ENCODE measurements around the gene ARFGAP3.

The ARFGAP3 gene

DNA sequence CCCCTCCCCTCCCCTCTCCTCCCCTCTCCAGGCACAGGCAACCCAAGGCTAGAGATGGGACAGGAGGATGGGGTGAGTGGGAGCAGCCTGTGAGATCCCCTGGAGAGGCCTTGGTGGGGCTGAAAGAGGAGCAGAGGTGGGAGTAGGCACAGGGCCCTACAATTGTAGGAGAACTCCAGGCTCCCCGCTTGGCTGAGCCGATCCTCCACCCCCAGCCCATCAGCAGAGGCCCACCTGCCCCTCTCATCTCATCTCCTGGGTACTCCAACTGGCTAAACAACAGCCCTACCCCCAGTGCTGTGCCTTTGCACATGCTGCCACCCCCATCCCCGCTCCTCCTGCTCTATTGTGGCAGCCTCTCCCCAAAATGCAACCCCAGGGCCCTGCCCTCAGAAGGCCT is 84.4 kb downstream of the ARFGAP3 start:
- H3K9me2 ChIP-seq (replicated peaks; ENCODE audit: insufficient read depth, low read length), result no peaks in the 10 kb centered on the region
- H3K9me3 ChIP-seq (replicated peaks; ENCODE audit: insufficient read depth, low read length), result no peaks in the 10 kb centered on the region
- no peaks in the 10 kb centered on the region for H3K4me1 ChIP-seq (ENCODE audit: low read length)
- H3K27me3 ChIP-seq (replicated peaks; ENCODE audit: insufficient read depth, low read length), result peaks cover 18% of the 10 kb centered on the region
- no peak for DNase-seq
- no peaks in the 10 kb centered on the region for H3K36me3 ChIP-seq (replicated peaks; ENCODE audit: insufficient read depth, low read length)
- H3K9ac ChIP-seq (ENCODE audit: low read length), result no peak overlapping the region
- no peak overlapping the region for H3K4me3 ChIP-seq (ENCODE audit: low read length)
- H3F3A ChIP-seq (ENCODE audit: insufficient read depth, low read length), result no peaks in the 10 kb centered on the region
- no peak overlapping the region for H3K27ac ChIP-seq (ENCODE audit: low read length)
- H4K20me1 ChIP-seq (ENCODE audit: insufficient read depth, low read length), result no peaks in the 10 kb centered on the region
- TF ChIP-seq EZH2 (optimal IDR thresholded peaks at IDR 0.05; ENCODE audit: low read depth, low read length) (no peak), EZH2phosphoT487 (IDR thresholded peaks at IDR 0.05; ENCODE audit: low read length) (no peak)
- TF ChIP-seq, protein P1, sequence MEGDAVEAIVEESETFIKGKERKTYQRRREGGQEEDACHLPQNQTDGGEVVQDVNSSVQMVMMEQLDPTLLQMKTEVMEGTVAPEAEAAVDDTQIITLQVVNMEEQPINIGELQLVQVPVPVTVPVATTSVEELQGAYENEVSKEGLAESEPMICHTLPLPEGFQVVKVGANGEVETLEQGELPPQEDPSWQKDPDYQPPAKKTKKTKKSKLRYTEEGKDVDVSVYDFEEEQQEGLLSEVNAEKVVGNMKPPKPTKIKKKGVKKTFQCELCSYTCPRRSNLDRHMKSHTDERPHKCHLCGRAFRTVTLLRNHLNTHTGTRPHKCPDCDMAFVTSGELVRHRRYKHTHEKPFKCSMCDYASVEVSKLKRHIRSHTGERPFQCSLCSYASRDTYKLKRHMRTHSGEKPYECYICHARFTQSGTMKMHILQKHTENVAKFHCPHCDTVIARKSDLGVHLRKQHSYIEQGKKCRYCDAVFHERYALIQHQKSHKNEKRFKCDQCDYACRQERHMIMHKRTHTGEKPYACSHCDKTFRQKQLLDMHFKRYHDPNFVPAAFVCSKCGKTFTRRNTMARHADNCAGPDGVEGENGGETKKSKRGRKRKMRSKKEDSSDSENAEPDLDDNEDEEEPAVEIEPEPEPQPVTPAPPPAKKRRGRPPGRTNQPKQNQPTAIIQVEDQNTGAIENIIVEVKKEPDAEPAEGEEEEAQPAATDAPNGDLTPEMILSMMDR (IDR thresholded peaks at IDR 0.05; ENCODE audit: low read length), result no peak
- no peak overlapping the region for H2AFZ ChIP-seq (ENCODE audit: low read length)
- no peaks in the 10 kb centered on the region for H3K79me2 ChIP-seq (ENCODE audit: low read length)
- H3K4me2 ChIP-seq (ENCODE audit: low read depth, low read length), result no peak overlapping the region

DNA sequence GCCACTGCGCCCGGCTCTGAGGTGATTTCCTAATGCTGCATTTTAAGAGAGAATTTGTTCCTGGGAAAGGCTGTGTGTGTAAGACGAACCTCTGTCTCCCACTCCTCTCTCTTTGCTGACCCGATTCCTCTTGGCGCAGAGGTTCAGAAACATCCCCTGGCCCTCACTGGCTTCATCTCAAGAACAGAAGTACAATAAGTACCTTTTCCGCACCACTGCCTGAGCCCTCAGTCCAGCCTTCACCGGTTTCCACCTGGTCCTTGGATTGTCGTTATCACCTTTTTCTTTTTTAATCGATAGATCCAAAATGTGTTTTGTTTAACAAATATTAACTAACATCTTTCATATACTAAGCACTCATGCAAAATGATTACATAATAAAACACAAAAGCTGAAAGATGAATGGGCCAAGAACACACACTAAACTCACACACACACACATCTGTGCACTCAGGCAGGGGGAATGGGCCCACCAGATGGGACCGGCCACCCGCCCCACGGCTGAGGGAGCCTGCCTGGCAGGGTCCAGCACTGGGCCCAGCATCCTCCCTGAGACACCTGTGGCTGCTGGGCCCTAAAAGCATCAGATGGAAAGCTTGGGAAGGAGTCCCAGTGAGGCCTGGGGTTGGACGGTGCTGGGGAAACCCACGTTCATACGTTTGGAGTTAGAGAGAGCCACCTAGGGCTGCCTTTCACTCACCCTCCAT is 86.0 kb downstream of the ARFGAP3 start:
- Histone ChIP-seq H3K79me2 (ENCODE audit: low read length) (no peaks in the 10 kb centered on the region), H3K27ac (ENCODE audit: low read length) (no peak overlapping the region), H3K4me3 (ENCODE audit: low read length) (no peak overlapping the region), H3F3A (ENCODE audit: insufficient read depth, low read length) (no peaks in the 10 kb centered on the region), H3K9me3 (replicated peaks; ENCODE audit: insufficient read depth, low read length) (no peaks in the 10 kb centered on the region), H3K9ac (ENCODE audit: low read length) (no peak overlapping the region), H3K36me3 (replicated peaks; ENCODE audit: insufficient read depth, low read length) (no peaks in the 10 kb centered on the region), H3K4me2 (ENCODE audit: low read depth, low read length) (no peak overlapping the region), H3K27me3 (replicated peaks; ENCODE audit: insufficient read depth, low read length) (peaks cover 18% of the 10 kb centered on the region), H4K20me1 (ENCODE audit: insufficient read depth, low read length) (no peaks in the 10 kb centered on the region), H3K9me2 (replicated peaks; ENCODE audit: insufficient read depth, low read length) (no peaks in the 10 kb centered on the region), H3K4me1 (ENCODE audit: low read length) (no peaks in the 10 kb centered on the region), H2AFZ (ENCODE audit: low read length) (no peak overlapping the region)
- DNase-seq, result no peak
- TF ChIP-seq EZH2phosphoT487 (IDR thresholded peaks at IDR 0.05; ENCODE audit: low read length) (no peak), EZH2 (optimal IDR thresholded peaks at IDR 0.05; ENCODE audit: low read depth, low read length) (no peak)
- TF ChIP-seq, protein P1 (IDR thresholded peaks at IDR 0.05; ENCODE audit: low read length), result no peak

DNA sequence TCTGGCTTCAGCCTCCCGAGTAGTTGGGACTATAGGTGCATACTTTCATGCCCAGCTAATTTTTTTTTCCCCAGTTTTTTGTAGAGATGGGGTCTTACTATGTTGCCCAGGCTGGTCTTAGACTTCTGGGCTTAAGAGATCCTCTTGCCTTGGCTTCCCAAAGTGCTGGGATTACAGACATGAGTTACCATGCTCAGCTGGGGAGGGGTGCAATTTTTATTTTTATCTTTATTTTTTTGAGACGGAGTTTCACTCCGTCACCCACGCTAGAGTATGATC is 86.7 kb downstream of the ARFGAP3 start:
- TF ChIP-seq EZH2phosphoT487 (IDR thresholded peaks at IDR 0.05; ENCODE audit: low read length) (no peak), EZH2 (optimal IDR thresholded peaks at IDR 0.05; ENCODE audit: low read depth, low read length) (no peak)
- TF ChIP-seq, protein P1 (IDR thresholded peaks at IDR 0.05; ENCODE audit: low read length), result no peak
- H3K27ac ChIP-seq (ENCODE audit: low read length), result no peak overlapping the region

More for the DNA sequence above, 86.7 kb downstream of the ARFGAP3 start:
- H3K4me3 ChIP-seq (ENCODE audit: low read length), result no peak overlapping the region
- no peaks in the 10 kb centered on the region for H3F3A ChIP-seq (ENCODE audit: insufficient read depth, low read length)
- no peaks in the 10 kb centered on the region for H3K4me1 ChIP-seq (ENCODE audit: low read length)
- H3K9me2 ChIP-seq (replicated peaks; ENCODE audit: insufficient read depth, low read length), result no peaks in the 10 kb centered on the region
- H3K9me3 ChIP-seq (replicated peaks; ENCODE audit: insufficient read depth, low read length), result no peaks in the 10 kb centered on the region
- peaks cover 18% of the 10 kb centered on the region for H3K27me3 ChIP-seq (replicated peaks; ENCODE audit: insufficient read depth, low read length)
- DNase-seq, result no peak
- H3K4me2 ChIP-seq (ENCODE audit: low read depth, low read length), result no peak overlapping the region
- no peaks in the 10 kb centered on the region for H4K20me1 ChIP-seq (ENCODE audit: insufficient read depth, low read length)
- H3K79me2 ChIP-seq (ENCODE audit: low read length), result no peaks in the 10 kb centered on the region
- no peak overlapping the region for H3K9ac ChIP-seq (ENCODE audit: low read length)
- H3K36me3 ChIP-seq (replicated peaks; ENCODE audit: insufficient read depth, low read length), result no peaks in the 10 kb centered on the region
- H2AFZ ChIP-seq (ENCODE audit: low read length), result no peak overlapping the region

All from MM.1S (cell line).